Measurements from ENCODE around the gene AQP2.
"Not testable (repeated sequence)": the region's sequence is repeated elsewhere in the genome, so short reads cannot be mapped to it uniquely, and the experiment has no call there.

The AQP2 gene

DNA sequence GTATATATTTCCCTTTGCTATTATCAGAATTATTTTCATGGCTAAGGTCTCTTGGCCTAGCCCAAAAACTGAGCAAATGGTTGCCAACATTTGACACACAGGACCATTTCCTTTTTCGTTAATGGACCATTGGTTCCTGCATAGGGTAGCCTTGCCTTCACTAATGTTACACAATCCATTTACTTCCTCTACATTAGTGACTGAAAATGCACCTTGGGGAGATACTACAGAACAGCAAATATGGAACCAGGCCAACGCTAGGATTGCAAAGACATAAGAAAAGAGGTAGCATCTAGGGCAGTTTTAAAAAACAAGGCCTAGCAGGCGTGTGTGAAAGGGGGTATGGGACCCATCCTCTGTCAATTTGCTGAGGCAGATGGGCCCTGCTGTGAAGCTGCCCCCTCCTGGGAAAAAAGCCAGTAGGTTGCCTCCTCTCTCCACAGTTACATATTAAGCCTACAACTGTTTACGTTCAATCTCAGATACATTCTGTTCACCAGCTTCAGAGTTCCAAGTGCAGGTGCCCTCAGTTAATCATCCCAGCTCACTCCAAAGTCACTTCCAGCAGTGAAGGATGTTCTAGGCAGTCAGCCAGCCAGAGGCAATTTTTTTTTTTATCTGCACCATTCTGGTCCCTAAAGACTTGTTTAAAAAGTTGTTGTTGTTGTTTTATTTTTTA is 37.2 kb downstream of the AQP2 start:
- DNase-seq (ENCODE audit: low read depth), result no peak

DNA sequence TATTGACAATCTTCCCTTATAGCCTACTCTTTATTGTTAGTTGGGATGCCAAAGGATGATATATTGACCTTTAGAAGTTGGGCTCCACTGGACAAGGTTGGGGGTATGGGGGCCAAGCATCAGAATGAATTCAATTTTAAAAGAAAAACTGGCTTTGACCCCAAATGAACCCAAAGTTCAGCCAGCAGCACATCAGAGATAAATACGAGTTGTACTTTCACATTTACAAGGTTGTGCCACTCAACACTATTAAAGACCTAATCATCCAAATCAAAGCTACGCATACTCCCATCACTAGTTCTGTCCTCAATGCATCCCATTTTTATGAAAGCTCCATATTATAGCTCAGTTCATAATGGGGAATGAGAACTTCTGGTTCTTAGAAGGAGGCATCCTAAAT is 38.9 kb downstream of the AQP2 start:
- DNase-seq (ENCODE audit: low read depth), result not testable (repeated sequence)

DNA sequence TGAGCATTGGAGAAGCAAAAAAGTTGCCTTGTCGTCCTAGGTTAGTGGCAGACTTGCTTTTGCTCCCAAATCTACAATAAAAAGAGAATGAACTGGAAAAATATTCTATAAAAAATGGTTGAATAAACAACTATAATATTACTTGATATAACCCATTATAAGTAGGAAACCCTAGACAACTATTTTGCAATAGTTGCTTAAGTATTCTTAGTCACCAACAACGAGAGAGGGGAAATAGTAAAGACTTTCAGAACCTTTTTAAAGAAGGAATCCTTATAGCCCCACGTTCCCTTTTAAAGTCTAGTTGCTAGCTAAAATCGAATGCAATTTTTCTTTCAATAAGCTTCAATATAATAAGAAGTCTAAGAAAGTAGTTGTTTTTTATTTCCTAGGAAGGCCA is 39.7 kb downstream of the AQP2 start:
- no peak for DNase-seq (ENCODE audit: low read depth)

GRCh38 chr12:49998453-49998852 is 47.9 kb downstream of the AQP2 start:
- DNase-seq (ENCODE audit: low read depth), result no peak

DNA sequence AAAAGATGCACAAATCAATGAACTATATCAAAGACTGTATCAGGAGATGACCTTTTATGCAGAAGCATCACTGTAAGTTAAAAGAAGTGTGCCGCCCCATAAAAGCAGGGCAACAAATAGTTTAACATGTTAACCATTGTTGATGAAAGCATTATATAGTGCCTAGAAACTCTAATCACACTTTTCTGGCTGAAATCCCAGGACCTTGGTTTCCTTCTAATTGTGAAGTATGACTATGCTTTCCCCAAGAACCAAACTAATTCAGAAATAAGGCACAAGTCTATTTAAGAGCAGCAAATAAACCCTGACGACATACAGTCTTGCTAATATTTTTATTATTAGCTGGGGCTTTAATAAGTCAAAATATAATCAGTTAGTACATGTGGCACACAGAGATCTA is 53.1 kb downstream of the AQP2 start:
- DNase-seq (ENCODE audit: low read depth), result no peak

- no peak for DNase-seq (ENCODE audit: low read depth)
These were observed 54.2 kb downstream of the AQP2 start for GRCh38 chr12:50004696-50005095.

DNA sequence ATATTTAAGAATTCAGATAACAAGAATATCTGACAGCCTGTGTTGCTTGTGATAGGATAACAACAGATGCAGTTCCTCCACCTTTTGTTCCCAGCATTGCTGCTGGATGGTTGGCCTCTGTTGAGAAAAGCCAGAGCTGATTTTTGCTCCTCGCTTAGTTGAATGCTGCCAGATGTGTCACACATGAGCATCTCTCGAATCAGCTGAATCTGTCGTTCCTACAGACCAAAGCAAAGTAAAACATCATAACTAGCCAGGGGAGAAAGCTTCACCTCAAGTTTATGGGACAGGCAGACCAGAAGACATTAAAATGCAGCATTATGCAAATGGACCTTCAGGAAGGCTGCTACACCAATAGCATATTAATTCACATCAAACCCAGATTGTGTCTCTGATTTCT is 54.6 kb downstream of the AQP2 start:
- no peak for DNase-seq (ENCODE audit: low read depth)

GRCh38 chr12:50006280-50006679 is 55.7 kb downstream of the AQP2 start:
- DNase-seq (ENCODE audit: low read depth), result no peak

- no peak for DNase-seq (ENCODE audit: low read depth)
These were observed 56.4 kb downstream of the AQP2 start for GRCh38 chr12:50006754-50007442.

Data from activated T-cell treated with anti-CD3 and anti-CD28 coated beads for 1 hour (primary cell).